Measurements from ENCODE around the gene CNKSR2.

CNKSR2 gene

DNA sequence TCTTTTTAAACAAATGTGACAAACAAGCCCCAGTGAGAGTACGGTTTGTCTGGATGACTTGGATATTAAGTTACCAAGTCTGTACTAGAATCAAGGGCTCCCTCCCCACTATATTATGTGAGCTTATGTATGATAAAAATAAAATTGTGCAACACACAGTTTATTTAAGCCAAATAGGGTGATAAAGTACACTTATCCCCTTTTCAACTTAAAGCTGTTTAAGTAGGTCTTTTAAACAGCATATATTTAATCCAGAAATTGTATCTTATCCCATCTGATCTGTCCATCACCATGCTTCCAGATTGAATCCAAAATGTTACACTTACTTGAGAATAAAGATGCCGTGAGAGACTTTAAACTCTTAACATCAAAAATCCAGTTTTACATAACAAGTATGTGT lies 285.9 kb downstream of the CNKSR2 start:
- Histone ChIP-seq H3K4me3 (ENCODE audit: low read depth in 1 of 2, low read length in 2 of 2) (no peak overlapping the region), H3K36me3 (ENCODE audit: control insufficient read depth in 1 of 2, insufficient read depth in 2 of 2, low read length in 2 of 2) (no peaks in the 10 kb centered on the region), H3K27me3 (ENCODE audit: control insufficient read depth in 1 of 2, insufficient read depth in 2 of 2, low read length in 2 of 2) (no peaks in the 10 kb centered on the region), H3K4me1 (ENCODE audit: control insufficient read depth in 1 of 2, insufficient read depth in 2 of 2, low read length in 2 of 2) (no peaks in the 10 kb centered on the region), H3K27ac (ENCODE audit: low read depth, low read length) (no peak overlapping the region), H3K9ac (ENCODE audit: low read depth in 1 of 2, low read length in 2 of 2) (no peak overlapping the region), H3K9me3 (ENCODE audit: control insufficient read depth in 1 of 2, low read length in 2 of 2) (no peaks in the 10 kb centered on the region)

DNA sequence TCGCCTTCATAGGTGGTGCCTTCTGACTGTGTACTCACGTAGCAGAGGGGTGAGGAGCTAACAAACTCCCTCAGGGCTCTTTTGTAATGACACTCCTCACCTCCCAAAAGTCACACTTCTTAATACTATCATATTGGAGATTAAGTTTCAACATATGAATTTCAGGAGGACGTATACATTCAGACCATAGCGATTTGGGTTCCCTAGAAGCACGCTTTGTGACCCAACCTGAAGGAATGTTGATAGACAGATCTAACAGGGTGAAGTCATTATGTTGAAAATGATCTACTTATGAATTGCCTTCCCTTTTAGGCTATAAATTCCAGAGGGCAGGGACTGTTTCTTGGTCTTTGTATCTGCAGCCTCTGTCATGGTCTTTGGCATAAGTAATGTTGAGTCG lies 287.1 kb downstream of the CNKSR2 start:
- Histone ChIP-seq H3K27ac (ENCODE audit: low read depth, low read length) (no peak overlapping the region), H3K9me3 (ENCODE audit: control insufficient read depth in 1 of 2, low read length in 2 of 2) (no peaks in the 10 kb centered on the region), H3K4me1 (ENCODE audit: control insufficient read depth in 1 of 2, insufficient read depth in 2 of 2, low read length in 2 of 2) (no peaks in the 10 kb centered on the region), H3K4me3 (ENCODE audit: low read depth in 1 of 2, low read length in 2 of 2) (no peak overlapping the region), H3K36me3 (ENCODE audit: control insufficient read depth in 1 of 2, insufficient read depth in 2 of 2, low read length in 2 of 2) (no peaks in the 10 kb centered on the region), H3K9ac (ENCODE audit: low read depth in 1 of 2, low read length in 2 of 2) (no peak overlapping the region), H3K27me3 (ENCODE audit: control insufficient read depth in 1 of 2, insufficient read depth in 2 of 2, low read length in 2 of 2) (no peaks in the 10 kb centered on the region)

DNA sequence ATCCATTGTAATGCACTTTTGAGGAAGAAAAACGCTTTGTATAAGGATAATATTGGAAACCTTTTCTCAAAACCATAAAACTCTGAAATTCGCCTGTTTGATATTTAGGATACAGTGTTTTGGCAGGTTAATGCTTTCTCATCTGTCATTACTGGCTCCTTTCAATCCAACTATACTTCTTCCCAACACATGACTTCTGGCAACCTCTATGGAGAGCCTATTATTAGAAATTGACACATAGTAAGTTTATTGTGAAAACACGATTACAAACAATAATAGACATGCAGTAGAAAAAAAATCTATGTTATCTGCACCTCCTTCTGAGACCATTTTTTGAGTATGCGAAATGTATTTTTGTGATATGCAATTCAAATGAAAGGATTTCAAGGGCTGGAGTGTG lies 288.5 kb downstream of the CNKSR2 start:
- Histone ChIP-seq H3K9ac (ENCODE audit: low read depth in 1 of 2, low read length in 2 of 2) (no peak overlapping the region), H3K27me3 (ENCODE audit: control insufficient read depth in 1 of 2, insufficient read depth in 2 of 2, low read length in 2 of 2) (no peaks in the 10 kb centered on the region), H3K9me3 (ENCODE audit: control insufficient read depth in 1 of 2, low read length in 2 of 2) (no peaks in the 10 kb centered on the region), H3K4me3 (ENCODE audit: low read depth in 1 of 2, low read length in 2 of 2) (no peak overlapping the region), H3K27ac (ENCODE audit: low read depth, low read length) (no peak overlapping the region), H3K4me1 (ENCODE audit: control insufficient read depth in 1 of 2, insufficient read depth in 2 of 2, low read length in 2 of 2) (no peaks in the 10 kb centered on the region), H3K36me3 (ENCODE audit: control insufficient read depth in 1 of 2, insufficient read depth in 2 of 2, low read length in 2 of 2) (no peaks in the 10 kb centered on the region)

DNA sequence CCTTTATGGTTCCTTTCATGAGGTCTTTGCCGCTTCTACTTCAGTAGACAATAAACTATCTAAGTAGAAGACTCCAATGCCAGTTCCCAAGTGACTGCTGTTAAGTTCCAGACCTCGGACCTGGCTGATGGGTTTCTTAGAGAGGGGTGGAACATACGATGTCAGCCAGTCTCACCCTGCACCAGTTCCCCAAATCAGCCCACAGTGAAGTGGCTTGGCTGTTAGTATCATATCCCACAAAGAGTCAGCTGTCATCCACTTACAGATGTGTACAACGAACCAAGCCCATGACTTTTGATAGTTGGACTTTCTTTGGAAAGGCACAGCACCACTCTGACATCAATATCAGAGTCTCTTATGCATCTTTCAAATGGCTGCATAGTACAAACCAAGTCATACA lies 292.0 kb downstream of the CNKSR2 start:
- no peak overlapping the region for H3K27ac ChIP-seq (ENCODE audit: low read depth, low read length)

DNA sequence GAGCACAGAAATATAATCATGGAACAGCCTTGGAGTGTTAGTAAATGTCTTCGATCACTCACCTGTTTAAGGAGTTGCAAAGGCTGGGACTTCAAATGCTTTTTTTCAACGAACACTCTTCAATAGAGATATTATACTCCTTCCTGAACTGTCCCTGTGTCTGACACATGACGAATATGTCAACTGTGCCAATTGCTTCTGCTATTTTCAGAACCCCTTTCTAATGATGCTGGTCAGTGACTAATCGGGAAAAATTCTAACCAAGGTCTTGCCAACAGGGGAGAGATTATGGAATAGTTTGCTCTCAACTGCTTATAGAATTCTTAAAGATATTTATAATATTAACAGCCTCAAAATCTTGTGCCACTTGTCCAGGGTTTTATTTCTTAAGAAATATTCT lies 292.5 kb downstream of the CNKSR2 start:
- Histone ChIP-seq H3K27ac (ENCODE audit: low read depth, low read length) (no peak overlapping the region), H3K36me3 (ENCODE audit: control insufficient read depth in 1 of 2, insufficient read depth in 2 of 2, low read length in 2 of 2) (no peaks in the 10 kb centered on the region), H3K9ac (ENCODE audit: low read depth in 1 of 2, low read length in 2 of 2) (no peak overlapping the region), H3K27me3 (ENCODE audit: control insufficient read depth in 1 of 2, insufficient read depth in 2 of 2, low read length in 2 of 2) (no peaks in the 10 kb centered on the region), H3K4me3 (ENCODE audit: low read depth in 1 of 2, low read length in 2 of 2) (no peak overlapping the region), H3K4me1 (ENCODE audit: control insufficient read depth in 1 of 2, insufficient read depth in 2 of 2, low read length in 2 of 2) (no peaks in the 10 kb centered on the region), H3K9me3 (ENCODE audit: control insufficient read depth in 1 of 2, low read length in 2 of 2) (no peaks in the 10 kb centered on the region)

More for the DNA sequence above, 292.0 kb downstream of the CNKSR2 start:
- no peak overlapping the region for H3K9ac ChIP-seq (ENCODE audit: low read depth in 1 of 2, low read length in 2 of 2)
- no peaks in the 10 kb centered on the region for H3K4me1 ChIP-seq (ENCODE audit: control insufficient read depth in 1 of 2, insufficient read depth in 2 of 2, low read length in 2 of 2)
- H3K36me3 ChIP-seq (ENCODE audit: control insufficient read depth in 1 of 2, insufficient read depth in 2 of 2, low read length in 2 of 2), result no peaks in the 10 kb centered on the region
- no peaks in the 10 kb centered on the region for H3K27me3 ChIP-seq (ENCODE audit: control insufficient read depth in 1 of 2, insufficient read depth in 2 of 2, low read length in 2 of 2)
- H3K9me3 ChIP-seq (ENCODE audit: control insufficient read depth in 1 of 2, low read length in 2 of 2), result no peaks in the 10 kb centered on the region
- no peak overlapping the region for H3K4me3 ChIP-seq (ENCODE audit: low read depth in 1 of 2, low read length in 2 of 2)

DNA sequence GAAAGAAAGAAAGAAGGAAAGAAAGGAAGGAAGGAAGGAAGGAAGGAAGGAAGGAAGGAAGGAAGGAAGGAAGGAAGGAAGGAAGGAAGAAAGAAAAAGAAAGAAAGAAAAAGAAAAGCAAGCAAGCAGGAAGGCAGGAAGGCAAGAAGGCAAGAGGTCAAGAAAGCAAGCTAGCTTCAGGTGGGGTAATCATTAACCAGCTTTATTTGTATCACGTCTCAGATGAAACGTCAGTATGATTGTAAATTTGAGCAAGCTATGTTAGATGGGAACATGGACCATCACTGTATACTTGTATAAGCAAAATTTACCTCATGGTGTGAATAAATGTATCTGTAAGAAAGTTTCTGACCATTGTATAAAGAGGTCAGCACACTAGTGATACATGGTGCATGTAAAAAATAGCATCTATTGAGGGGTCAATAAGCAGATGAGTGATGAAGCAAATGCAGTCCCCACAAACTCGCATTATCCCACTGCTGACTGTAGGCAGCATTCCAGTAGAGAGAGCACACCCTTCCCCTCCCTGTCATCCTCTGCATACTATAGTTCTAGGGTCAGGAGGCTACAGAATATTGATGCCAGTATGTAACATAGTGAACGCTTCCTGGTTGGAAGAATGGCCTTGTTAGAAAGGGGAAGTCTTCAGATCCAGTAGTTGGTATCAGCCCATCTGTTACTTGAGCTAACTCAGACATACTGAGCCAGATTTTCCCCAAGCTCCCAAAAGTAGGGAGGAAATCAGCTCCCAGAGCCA lies 300.4 kb downstream of the CNKSR2 start:
- H3K9ac ChIP-seq (ENCODE audit: low read depth in 1 of 2, low read length in 2 of 2), result no peak overlapping the region
- no peaks in the 10 kb centered on the region for H3K36me3 ChIP-seq (ENCODE audit: control insufficient read depth in 1 of 2, insufficient read depth in 2 of 2, low read length in 2 of 2)
- H3K27me3 ChIP-seq (ENCODE audit: control insufficient read depth in 1 of 2, insufficient read depth in 2 of 2, low read length in 2 of 2), result no peaks in the 10 kb centered on the region
- no peaks in the 10 kb centered on the region for H3K4me1 ChIP-seq (ENCODE audit: control insufficient read depth in 1 of 2, insufficient read depth in 2 of 2, low read length in 2 of 2)
- no peak overlapping the region for H3K4me3 ChIP-seq (ENCODE audit: low read depth in 1 of 2, low read length in 2 of 2)
- H3K27ac ChIP-seq (ENCODE audit: low read depth, low read length), result no peak overlapping the region
- no peaks in the 10 kb centered on the region for H3K9me3 ChIP-seq (ENCODE audit: control insufficient read depth in 1 of 2, low read length in 2 of 2)

DNA sequence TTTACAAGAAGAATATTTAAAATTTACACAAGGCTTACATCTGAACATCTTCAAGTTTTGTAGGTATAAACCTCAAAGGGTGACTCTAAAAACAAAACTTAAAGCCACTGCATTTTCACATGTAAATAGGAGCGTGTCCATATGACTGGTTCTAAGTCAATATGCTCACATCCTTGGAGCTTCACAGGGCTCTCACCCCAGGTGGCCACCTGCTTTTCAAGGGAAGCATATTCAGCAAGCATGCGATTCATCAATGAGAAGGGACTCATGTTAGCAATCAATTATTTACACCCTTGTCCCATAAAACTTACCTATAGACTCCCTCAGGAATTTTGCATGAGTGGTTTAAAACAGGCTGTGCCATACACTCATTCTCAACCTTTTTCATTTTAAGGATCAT lies 301.7 kb downstream of the CNKSR2 start:
- no peak overlapping the region for H3K9ac ChIP-seq (ENCODE audit: low read depth in 1 of 2, low read length in 2 of 2)
- H3K36me3 ChIP-seq (ENCODE audit: control insufficient read depth in 1 of 2, insufficient read depth in 2 of 2, low read length in 2 of 2), result no peaks in the 10 kb centered on the region
- H3K4me1 ChIP-seq (ENCODE audit: control insufficient read depth in 1 of 2, insufficient read depth in 2 of 2, low read length in 2 of 2), result no peaks in the 10 kb centered on the region
- H3K27ac ChIP-seq (ENCODE audit: low read depth, low read length), result no peak overlapping the region
- no peak overlapping the region for H3K4me3 ChIP-seq (ENCODE audit: low read depth in 1 of 2, low read length in 2 of 2)
- H3K9me3 ChIP-seq (ENCODE audit: control insufficient read depth in 1 of 2, low read length in 2 of 2), result no peaks in the 10 kb centered on the region
- H3K27me3 ChIP-seq (ENCODE audit: control insufficient read depth in 1 of 2, insufficient read depth in 2 of 2, low read length in 2 of 2), result no peaks in the 10 kb centered on the region

DNA sequence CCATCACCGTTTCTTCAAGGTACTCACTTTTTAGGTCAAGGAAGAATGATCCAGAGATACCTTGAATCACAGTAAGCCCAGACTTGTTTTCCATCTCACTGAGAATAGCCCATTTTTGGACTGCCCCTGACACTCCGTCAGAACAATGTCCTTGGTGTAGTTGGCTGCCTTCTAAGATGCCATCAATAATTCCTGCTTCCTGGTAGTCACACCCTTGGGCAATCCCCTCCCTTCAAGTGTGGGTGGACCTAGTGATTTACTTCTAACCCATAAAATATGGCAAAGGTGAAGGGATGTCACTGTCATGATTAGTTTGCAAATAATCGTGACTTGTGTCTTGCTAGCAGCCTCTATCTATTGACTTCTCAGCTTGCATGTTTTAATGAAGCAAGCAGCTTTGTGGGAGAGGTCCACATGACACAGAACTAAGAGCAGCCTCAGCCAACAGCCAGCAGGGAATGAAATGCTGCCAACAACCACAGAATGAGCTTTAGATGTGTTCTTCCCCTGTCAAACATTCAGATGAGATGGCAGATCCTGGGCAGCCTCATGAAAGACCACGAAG lies 303.9 kb downstream of the CNKSR2 start:
- Histone ChIP-seq H3K4me1 (ENCODE audit: control insufficient read depth in 1 of 2, insufficient read depth in 2 of 2, low read length in 2 of 2) (no peaks in the 10 kb centered on the region), H3K9me3 (ENCODE audit: control insufficient read depth in 1 of 2, low read length in 2 of 2) (no peaks in the 10 kb centered on the region), H3K4me3 (ENCODE audit: low read depth in 1 of 2, low read length in 2 of 2) (no peak overlapping the region), H3K36me3 (ENCODE audit: control insufficient read depth in 1 of 2, insufficient read depth in 2 of 2, low read length in 2 of 2) (no peaks in the 10 kb centered on the region), H3K27me3 (ENCODE audit: control insufficient read depth in 1 of 2, insufficient read depth in 2 of 2, low read length in 2 of 2) (no peaks in the 10 kb centered on the region), H3K9ac (ENCODE audit: low read depth in 1 of 2, low read length in 2 of 2) (no peak overlapping the region), H3K27ac (ENCODE audit: low read depth, low read length) (no peak overlapping the region)

DNA sequence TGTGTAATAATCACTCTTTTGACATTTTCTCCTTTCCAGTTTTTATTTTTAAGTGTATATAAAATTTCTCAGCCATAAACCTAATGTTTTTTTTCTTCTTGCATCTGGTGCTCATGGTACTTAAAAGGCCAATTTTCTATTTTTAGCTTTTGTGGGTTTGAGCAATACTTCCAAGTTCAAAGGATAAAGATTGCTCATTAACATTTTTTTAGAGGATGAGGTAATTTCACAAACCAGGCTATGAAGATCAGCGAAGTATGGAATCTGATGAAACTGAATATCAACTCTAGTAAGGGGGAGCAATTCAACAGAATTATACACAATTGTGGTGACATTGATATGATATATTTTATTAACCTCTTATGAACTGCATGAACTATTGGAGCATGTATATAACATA lies 309.7 kb downstream of the CNKSR2 start:
- H3K9me3 ChIP-seq (ENCODE audit: control insufficient read depth in 1 of 2, low read length in 2 of 2), result no peaks in the 10 kb centered on the region
- H3K4me1 ChIP-seq (ENCODE audit: control insufficient read depth in 1 of 2, insufficient read depth in 2 of 2, low read length in 2 of 2), result no peaks in the 10 kb centered on the region
- H3K9ac ChIP-seq (ENCODE audit: low read depth in 1 of 2, low read length in 2 of 2), result no peak overlapping the region
- H3K27ac ChIP-seq (ENCODE audit: low read depth, low read length), result no peak overlapping the region
- H3K27me3 ChIP-seq (ENCODE audit: control insufficient read depth in 1 of 2, insufficient read depth in 2 of 2, low read length in 2 of 2), result no peaks in the 10 kb centered on the region
- H3K4me3 ChIP-seq (ENCODE audit: low read depth in 1 of 2, low read length in 2 of 2), result no peak overlapping the region
- H3K36me3 ChIP-seq (ENCODE audit: control insufficient read depth in 1 of 2, insufficient read depth in 2 of 2, low read length in 2 of 2), result no peaks in the 10 kb centered on the region

DNA sequence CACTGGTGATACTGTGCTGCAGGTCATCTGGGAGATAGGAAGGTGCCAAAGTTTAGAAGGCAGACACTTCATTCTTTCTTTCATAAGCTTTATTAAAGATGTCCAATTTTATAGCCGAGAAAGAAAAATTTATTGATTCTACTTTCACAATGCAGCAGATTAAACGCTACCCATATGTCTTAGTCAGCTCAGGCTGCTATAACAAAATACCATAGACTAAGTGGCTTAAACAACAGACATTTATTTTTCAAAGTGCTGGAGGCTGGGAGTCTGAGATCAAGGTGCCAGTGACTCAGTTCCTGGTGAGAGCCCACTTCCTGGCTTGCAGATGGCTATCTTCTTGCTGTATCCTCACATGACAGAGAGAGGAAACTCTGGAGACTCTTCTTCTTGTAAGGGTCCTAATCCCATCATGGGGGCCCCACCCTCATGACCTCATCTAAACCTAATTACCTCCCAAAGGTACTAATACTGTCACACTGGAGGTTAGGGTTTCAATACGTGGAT lies 317.3 kb downstream of the CNKSR2 start:
- Histone ChIP-seq H3K4me1 (ENCODE audit: control insufficient read depth in 1 of 2, insufficient read depth in 2 of 2, low read length in 2 of 2) (no peaks in the 10 kb centered on the region), H3K27me3 (ENCODE audit: control insufficient read depth in 1 of 2, insufficient read depth in 2 of 2, low read length in 2 of 2) (no peaks in the 10 kb centered on the region), H3K27ac (ENCODE audit: low read depth, low read length) (no peak overlapping the region), H3K9ac (ENCODE audit: low read depth in 1 of 2, low read length in 2 of 2) (no peak overlapping the region), H3K9me3 (ENCODE audit: control insufficient read depth in 1 of 2, low read length in 2 of 2) (no peaks in the 10 kb centered on the region), H3K36me3 (ENCODE audit: control insufficient read depth in 1 of 2, insufficient read depth in 2 of 2, low read length in 2 of 2) (no peaks in the 10 kb centered on the region), H3K4me3 (ENCODE audit: low read depth in 1 of 2, low read length in 2 of 2) (no peak overlapping the region)
